HG02840 (cell line): ENCODE data around the gene CREBBP.

Experiments
- ATAC-seq: cut with Tn5 transposase; IDR thresholded peaks from one replicate; pipeline ENCODE4 v1.9.1; 2021; ENCODE audit warnings: mild to moderate bottlenecking, moderate library complexity, moderate number of reproducible peaks; ENCODE audit not compliant: unreplicated experiment, low FRiP score

The CREBBP gene

GRCh38 chr16:3881499-3881990 is 1.0 kb upstream of the CREBBP start:
- ATAC-seq: no peak

DNA sequence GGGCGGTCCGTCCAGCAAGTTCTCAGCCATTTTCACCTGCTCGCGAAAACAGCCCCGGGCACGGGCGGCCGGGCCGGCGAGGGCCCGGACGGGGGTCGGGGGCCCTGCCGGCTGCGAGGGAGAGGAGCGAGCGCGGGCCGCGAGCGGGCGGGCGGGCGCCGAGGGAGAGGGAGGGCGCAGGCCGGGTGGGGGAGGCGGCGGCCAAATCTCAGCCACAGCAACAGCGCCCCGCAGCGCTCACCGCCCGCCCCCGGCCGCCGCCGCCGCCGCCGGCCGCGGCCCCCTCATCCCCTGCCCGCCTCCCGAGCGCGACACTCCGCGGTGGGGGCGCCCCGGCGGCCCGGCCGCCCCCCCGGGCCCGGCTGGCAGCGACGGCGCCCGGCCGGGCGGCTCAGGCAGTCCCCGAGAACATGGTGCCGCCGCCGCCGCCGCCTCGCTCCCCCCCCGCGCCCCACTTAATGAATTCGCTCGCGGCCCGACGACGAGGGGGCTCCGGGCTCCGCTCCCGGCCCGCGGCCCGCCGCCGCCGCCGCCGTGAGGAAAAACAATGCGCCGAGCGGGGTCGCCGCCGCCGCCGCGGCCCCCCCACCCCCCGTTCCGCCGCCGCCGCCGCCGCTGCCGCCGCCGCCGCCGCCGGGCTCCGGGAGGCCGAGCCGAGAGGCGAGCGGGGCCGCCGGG is 487 bp downstream of the CREBBP start:
- ATAC-seq: peak; percentile 54

DNA sequence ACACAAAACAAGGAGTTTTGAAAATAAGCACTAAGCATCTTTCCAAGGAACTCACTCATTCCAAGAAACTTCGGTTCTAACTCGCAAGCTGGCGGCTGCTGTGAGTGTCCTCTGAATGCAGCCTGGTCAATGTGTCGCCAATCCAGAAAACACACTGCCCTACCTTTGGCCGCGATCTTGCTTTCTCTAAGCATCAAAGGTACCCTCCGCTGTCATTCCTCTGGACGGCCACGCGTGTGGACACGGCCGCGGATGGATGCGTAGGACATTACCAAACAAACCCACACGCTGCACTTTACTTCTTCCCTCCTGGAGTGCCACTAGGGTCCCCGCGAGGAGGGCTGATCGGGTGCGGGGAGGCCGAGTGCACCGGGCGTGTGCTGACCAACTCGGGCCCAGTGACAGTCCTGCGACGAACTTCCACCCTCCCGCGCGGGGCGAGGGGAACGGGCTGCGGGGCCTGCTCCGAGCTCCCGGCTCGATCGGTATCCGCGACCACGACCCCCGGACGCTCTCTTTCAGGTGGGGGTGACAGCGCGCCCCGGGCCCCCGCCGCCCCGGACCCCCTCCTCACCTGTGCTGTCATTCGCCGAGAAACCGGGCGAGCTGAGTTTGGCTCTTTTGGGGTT is 1.1 kb downstream of the CREBBP start:
- ATAC-seq: no peak

DNA sequence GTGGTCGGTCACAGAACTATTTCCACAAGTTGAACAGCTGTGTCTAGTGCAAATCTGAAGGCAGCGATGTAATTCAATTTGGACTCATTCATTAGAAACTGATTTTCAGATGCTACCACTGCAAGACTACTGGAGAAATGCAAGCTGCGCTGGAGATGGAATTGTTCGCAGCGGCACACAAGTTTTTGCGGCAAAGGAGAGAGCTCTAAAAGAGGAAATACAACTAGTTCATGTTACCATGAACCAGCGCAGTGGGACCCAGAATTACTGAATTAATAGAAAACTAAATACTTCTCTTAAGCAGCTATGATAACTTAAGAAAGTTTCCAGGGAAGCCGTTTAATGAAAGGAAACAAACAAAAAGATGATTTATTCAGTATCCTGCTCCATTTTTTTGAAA is 1.9 kb downstream of the CREBBP start:
- ATAC-seq: no peak

- ATAC-seq: no peak
These were observed 3.8 kb downstream of the CREBBP start for GRCh38 chr16:3876695-3877094.

GRCh38 chr16:3876160-3876559 is 4.4 kb downstream of the CREBBP start:
- ATAC-seq: no peak

- no peak for ATAC-seq
These were observed 5.5 kb downstream of the CREBBP start for GRCh38 chr16:3874794-3875692.

GRCh38 chr16:3874242-3874641 is 6.3 kb downstream of the CREBBP start:
- no peak for ATAC-seq

DNA sequence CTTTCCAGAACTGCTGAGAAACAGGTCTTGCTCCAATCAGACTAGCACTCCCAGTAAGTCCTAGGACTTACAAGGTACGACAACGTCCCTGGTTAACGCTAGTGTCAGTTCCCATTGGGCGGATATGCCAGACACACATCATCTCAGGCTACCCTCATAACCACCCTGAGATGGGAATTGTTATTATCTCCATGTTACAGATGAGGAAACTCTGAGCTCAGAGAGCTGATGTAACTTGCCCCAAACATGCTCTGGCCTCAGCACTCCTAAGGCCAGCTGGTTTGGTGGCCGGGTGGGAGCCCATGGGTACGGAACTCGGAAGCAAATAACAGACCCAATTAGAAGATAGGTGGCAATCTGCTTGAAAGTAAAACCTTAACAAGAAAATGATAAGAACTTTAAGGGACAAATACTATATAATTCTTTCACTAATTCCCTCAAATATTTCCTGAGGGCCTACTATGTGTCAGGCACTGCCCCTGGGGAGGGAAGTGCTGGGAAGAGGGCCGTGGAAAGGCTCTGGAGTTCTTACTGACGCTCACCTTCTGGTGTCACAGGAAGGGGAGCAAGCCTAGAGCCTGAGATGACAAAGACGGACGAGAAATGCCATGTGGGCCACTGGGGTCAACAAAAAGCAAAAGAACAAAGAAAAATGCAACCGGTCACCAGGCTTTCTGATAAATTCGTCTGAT is 6.9 kb downstream of the CREBBP start:
- ATAC-seq: no peak

- ATAC-seq: no peak
These were observed 8.2 kb downstream of the CREBBP start for GRCh38 chr16:3872216-3872895.

DNA sequence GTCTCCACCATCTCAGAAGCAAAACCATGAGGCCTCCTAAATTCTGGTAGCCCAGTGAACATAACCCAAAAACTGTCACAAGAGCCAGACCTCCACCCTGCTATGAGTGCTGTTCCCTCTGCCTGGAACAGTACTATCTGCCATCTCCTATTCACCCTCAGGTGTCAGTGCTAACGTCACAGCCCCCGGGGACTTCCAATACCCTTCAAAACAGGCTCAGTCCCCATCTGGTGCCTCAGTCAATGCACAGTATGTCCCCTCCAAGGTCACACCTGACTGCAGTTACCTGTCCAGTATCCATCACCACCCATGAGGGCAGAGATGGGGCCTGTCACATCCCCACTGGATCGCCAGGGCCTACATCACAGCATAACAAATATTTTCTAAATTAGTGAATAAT is 11.5 kb downstream of the CREBBP start:
- ATAC-seq: no peak

DNA sequence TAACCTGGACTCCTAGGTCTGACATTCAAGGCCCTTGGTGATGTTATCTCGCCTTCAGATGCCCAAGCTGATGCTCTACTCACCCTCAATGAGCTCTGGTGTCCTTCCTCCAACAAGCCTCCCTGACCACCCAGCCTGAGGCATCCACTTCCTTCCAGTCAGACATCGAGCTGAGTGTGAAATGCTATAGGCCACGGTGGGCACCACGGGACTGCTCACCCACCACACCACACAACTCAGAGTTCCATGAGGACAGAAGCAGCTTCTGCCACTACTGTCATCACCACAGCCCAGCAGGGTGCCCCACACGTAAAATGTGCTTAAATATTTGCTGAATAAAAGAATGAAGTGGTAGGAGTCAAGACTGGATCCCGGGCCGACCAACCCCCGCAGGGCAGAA is 12.0 kb downstream of the CREBBP start:
- no peak for ATAC-seq

DNA sequence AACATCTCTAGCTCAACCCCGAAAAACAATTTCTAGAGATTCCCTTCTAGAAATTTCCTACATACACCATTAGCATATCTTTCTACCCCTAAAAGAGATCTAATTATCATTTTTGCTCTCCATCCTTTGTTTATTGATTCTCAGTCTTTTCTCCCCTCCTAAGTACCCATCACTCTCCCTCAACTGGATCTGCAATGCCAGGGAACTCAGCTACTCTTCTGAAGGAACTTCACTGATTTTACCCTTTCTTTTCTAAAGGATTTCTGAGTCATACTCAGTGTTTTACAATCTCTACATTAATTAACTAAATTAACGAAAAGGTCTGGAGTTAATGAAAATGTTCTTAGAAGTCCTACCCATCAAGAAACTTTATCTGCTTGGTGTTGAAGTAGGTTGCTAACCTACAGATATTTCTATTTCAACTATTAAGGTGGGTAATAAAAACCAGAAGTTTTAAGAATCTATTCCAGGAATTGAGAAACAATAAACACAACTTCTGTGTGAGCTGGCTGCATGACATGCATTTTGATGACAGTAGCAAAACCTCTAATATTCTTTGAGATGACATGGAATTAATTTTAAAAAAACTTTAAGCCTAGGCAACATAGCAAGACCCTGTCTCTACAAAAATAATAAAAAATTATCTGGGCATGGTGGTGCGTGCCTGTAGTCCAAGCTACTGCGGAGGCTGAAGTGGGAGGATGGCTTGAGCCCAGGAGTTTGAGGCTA is 13.6 kb downstream of the CREBBP start:
- ATAC-seq: no peak

DNA sequence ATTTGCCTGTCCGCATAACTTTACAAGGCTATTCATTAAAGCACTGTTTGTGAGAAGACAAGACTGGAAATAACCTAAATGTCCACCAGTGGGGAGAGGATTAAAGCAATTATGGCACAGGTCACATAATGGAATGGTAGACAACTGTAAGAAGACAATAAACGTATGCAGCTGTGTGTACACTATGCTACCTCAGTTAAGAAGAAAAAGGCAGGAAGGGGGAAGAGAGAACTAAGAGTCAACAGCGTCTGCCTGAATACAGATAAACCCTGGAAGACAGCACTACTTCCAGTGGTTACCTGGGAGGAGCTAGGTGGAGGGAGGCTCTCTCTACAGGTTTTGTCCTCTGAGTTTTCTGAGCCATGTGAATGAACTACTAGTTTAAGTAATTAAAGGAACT is 15.3 kb downstream of the CREBBP start:
- no peak for ATAC-seq

- no peak for ATAC-seq
These were observed 16.0 kb downstream of the CREBBP start for GRCh38 chr16:3864562-3864961.

DNA sequence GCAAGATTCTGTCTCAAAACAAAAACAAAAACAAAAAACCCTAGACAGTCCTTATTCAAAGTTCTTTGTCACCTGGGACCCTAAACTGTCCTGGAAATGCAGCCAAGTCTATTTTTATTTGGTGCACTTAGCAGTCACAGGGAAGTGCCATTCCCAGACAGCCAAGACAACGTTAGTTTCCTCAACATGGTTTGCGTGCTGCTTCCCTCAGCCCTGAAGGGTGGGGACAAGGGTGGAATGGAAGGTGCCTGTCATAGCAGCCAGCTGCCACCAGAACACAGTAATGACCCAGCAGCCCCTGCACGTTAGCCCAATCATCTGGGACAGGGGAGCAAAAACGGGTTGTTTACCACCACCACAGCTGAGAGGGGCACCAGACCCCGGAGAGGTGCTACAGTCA is 16.9 kb downstream of the CREBBP start:
- no peak for ATAC-seq

DNA sequence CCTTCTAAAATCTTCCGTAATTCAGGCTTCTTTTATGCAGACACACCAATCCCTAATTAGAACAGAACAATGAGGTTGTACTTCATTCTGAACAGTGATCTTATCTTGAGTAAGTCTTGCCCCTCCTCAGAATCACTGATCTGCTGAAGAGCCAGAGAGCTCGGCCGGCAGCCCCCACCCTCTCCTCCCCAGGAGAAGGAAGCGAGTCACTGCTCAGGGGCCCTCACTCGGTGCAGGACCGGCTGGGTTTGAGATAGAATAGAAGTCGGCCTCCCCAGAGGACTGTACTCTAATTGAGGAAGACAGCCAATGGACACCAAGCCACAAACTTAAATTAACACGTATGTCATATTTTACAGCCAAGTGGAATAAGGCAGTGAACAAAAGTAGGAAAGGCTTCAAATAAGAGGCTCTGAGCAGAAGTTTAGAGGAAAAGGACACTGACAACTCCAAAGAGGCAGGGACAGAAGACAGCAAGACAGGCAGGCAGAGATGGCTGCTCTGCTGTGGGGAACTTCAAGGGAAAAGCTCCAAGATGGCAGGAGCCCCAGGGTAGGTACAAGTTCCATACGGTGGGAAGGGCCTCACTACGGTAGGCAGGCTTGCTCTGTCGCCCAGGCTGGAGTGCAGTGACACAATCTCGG is 18.6 kb downstream of the CREBBP start:
- ATAC-seq: no peak

GRCh38 chr16:3859889-3860288 is 20.6 kb downstream of the CREBBP start:
- no peak for ATAC-seq

DNA sequence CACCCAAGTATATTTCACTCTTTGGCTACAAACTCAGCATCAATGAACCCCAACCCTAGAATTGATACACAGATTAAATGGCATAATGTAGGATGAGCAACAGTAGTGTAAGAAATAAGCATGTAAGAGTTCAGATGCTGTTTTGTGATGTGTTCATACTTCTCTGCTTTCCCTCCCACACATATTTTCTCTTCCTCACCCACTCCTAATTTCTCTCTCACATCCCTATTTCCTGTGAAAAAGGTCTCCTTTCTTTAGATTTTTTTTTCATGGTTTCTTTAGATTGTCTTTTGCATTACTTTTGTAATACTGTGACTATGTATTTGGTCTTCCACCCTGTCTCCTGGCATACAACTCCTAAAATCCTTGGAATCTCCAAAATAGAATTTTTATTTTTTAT is 21.7 kb downstream of the CREBBP start:
- no peak for ATAC-seq
